K562 (cell line): Measurements from ENCODE around the gene NDUFAF2. TPM values are rescaled to one million over a fixed set of nuclear protein-coding genes. Genes with fewer than 3 reads are reported as not detected.

Experiments
- ATAC-seq: fragments of 200-7000 bp; cut with Tn5 transposase; 3 replicates; pipeline ENCODE4 v1.9.1; 2020; ENCODE audit warnings: moderate library complexity
- BruUV-seq: library from RNA; stranded (reverse); fragments of 400-500 nt; replicated peaks from 2 replicates; lab custom pipeline; 2021; lab: Mats Ljungman, UMichigan
- CTCF ChIA-PET: fragments of 300-600 bp; formaldehyde crosslinking; extraction: SDS; loops from one replicate; lab custom pipeline; 2021; ENCODE audit warnings: low intra/inter-chr PET ratio; lab: Yijun Ruan, JAX
- POLR2A ChIA-PET: fragments of 300-600, 350-650 bp; sonication (Branson Sonifier 250); formaldehyde crosslinking; extraction: SDS; loops from one replicate; lab custom pipeline; 2021; ENCODE audit warnings: antibody characterized with exemption, inconsistent platforms; lab: Yijun Ruan, JAX
- DNase-seq, 4 experiments: peaks; one replicate each; pipeline versions ENCODE4 v3.0.0 to v3.0.0-alpha.2; 2011 to 2018; ENCODE audit warnings: low spot score in 3 of 4, mixed read lengths in 3 of 4; ENCODE audit errors: extremely low read depth in 1 of 4
- FAIRE-seq: peaks from 2 replicates; lab custom pipeline; 2011; peaks lifted over from hg19 to GRCh38; lab: Jason Lieb, UNC
- H2AFZ ChIP-seq: 2 replicates; pipeline ENCODE4 v1.6.0; 2011; ENCODE audit warnings: low read depth, low read length, control low read depth, inconsistent platforms
- H3K27ac ChIP-seq: fragments of 200-600 bp; 3 replicates; pipeline ENCODE4 v1.8.0; 2011; ENCODE audit warnings: low read depth, mild to moderate bottlenecking, control low read depth, inconsistent platforms, low read length, moderate library complexity, mixed read lengths; ENCODE audit errors: extremely low read depth
- H3K27me3 ChIP-seq, 2 experiments: fragments of 300-600 bp in 1 of 2; 2 replicates in 1 of 2; 3 replicates in 1 of 2; pipeline versions ENCODE4 v1.6.0 to v1.8.0; 2011; ENCODE audit warnings: inconsistent platforms in 2 of 2, low read length in 2 of 2, mild to moderate bottlenecking in 1 of 2, mixed read lengths in 1 of 2, moderate library complexity in 1 of 2; ENCODE audit not compliant: control insufficient read depth in 2 of 2, insufficient read depth in 2 of 2
- H3K36me3 ChIP-seq: fragments of 300-600 bp; 3 replicates; pipeline ENCODE4 v1.8.0; 2011; ENCODE audit warnings: mild to moderate bottlenecking, low read length, inconsistent platforms; ENCODE audit not compliant: control insufficient read depth, insufficient read depth
- H3K4me1 ChIP-seq, 2 experiments: fragments of 200-600 bp in 1 of 2; replicated peaks in 1 of 2; 2 replicates in 1 of 2; 3 replicates in 1 of 2; pipeline versions ENCODE4 v1.5.1 to v1.8.0; 2011; ENCODE audit warnings: inconsistent platforms in 2 of 2, low read length in 2 of 2, mild to moderate bottlenecking in 1 of 2, mixed read lengths in 1 of 2, moderate library complexity in 1 of 2; ENCODE audit not compliant: control insufficient read depth in 2 of 2, insufficient read depth in 2 of 2
- H3K4me2 ChIP-seq: 2 replicates; pipeline ENCODE4 v1.6.1; 2011; ENCODE audit warnings: low read length, control low read depth, inconsistent platforms, mixed read lengths; ENCODE audit not compliant: insufficient read depth
- H3K4me3 ChIP-seq: fragments of 200-600 bp; sonication (generic), shearing (Covaris generic); 2 replicates; pipeline ENCODE4 v1.5.1; 2016; ENCODE audit warnings: control low read depth, inconsistent platforms
- H3K79me2 ChIP-seq: fragments of 200-600 bp; 3 replicates; pipeline ENCODE4 v1.8.0; 2011; ENCODE audit warnings: low read length, inconsistent platforms; ENCODE audit not compliant: control insufficient read depth, insufficient read depth
- H3K9ac ChIP-seq, 2 experiments: 2 replicates each; pipeline versions ENCODE4 v1.6.0 to v1.6.1; 2011; ENCODE audit warnings: low read depth in 2 of 2, low read length in 2 of 2, control low read depth in 1 of 2, inconsistent platforms in 1 of 2, mild to moderate bottlenecking in 1 of 2, mixed read lengths in 1 of 2; ENCODE audit not compliant: insufficient read depth in 1 of 2
- H3K9me1 ChIP-seq: one replicate; pipeline ENCODE4 v1.6.0; 2011; ENCODE audit warnings: inconsistent platforms, mild to moderate bottlenecking, low read length, moderate library complexity; ENCODE audit not compliant: control insufficient read depth, insufficient read depth
- H3K9me3 ChIP-seq: replicated peaks from 2 replicates; pipeline ENCODE4 v1.5.1; 2011; ENCODE audit warnings: low read depth, low read length, inconsistent platforms; ENCODE audit not compliant: control insufficient read depth, insufficient read depth
- H4K20me1 ChIP-seq: replicated peaks from 2 replicates; pipeline ENCODE4 v1.6.1; 2011; ENCODE audit warnings: low read length, inconsistent platforms, mixed read lengths; ENCODE audit not compliant: control insufficient read depth, insufficient read depth
- CHD4 ChIP-seq: fragments of 200-600 bp; sonication (generic); IDR thresholded peaks from 3 replicates; pipeline ENCODE4 v1.6.1; 2012; ENCODE audit warnings: low read depth, mild to moderate bottlenecking, mixed read lengths, low read length, inconsistent platforms; ENCODE audit not compliant: insufficient read depth, insufficient replicate concordance, poor library complexity, severe bottlenecking
- LEF1 ChIP-seq: fragments of 450-650 bp; IDR thresholded peaks from 2 replicates; pipeline ENCODE4 v1.6.1; 2016; ENCODE audit warnings: mild to moderate bottlenecking
- SIX5 ChIP-seq, 2 experiments: IDR thresholded peaks; 2 replicates each; pipeline ENCODE4 v1.6.1; 2011; ENCODE audit warnings: low read length in 2 of 2, borderline replicate concordance in 1 of 2, low read depth in 1 of 2, mild to moderate bottlenecking in 1 of 2, moderate library complexity in 1 of 2; ENCODE audit not compliant: insufficient read depth in 1 of 2
- WGBS: fragments of 100-300 bp; shearing (Covaris generic); methylation state at CpG from one replicate; pipeline ENCODE4 v1.1.6; 2016; ENCODE audit warnings: low coverage, mixed read lengths; ENCODE audit not compliant: insufficient coverage; ENCODE audit errors: missing lambda C conversion rate; 5-methylcytosine and 5-hydroxymethylcytosine counted together
- in situ Hi-C: fragments of 300-500 bp; cut with MboI; formaldehyde crosslinking; loops from 4 replicates; pipeline ENCODE4 v1.15.0; 2018; ENCODE audit warnings: inconsistent platforms, mixed read lengths
- intact Hi-C: fragments of 100-400 bp; cut with micrococcal nuclease; formaldehyde crosslinking; loops from 2 replicates; pipeline ENCODE4 v1.14.2; 2022
- polyA plus RNA-seq, 8 experiments: library from polyadenylated mRNA; depleted of rRNA in 4 of 8; stranded (reverse) in 5 of 8; unstranded in 3 of 8; fragments of >200 nt; fragmentation: Nextera tagmentation in 2 of 8; fragmentation: Illumina TruSeq in 1 of 8; extraction: Ambion mirVana in 2 of 8; extraction: Trizol in 1 of 8; gene quantifications; 2 replicates each; pipeline versions ENCODE4 v1.2.1 to v1.2.3, GENCODE V29; 2011 to 2014; ENCODE audit warnings: inconsistent platforms in 1 of 8, missing spikeins in 1 of 8
- total RNA-seq, 7 experiments: library from RNA; depleted of rRNA in 6 of 7; stranded (reverse); fragments of >200 nt in 6 of 7; fragmentation: Illumina TruSeq in 2 of 7; extraction: Trizol in 2 of 7; gene quantifications; 2 replicates each; pipeline versions ENCODE4 v1.2.1 to v1.2.3, GENCODE V29; 2011 to 2021; ENCODE audit warnings: low replicate concordance in 1 of 7
- TF ChIP-seq, protein P1 (sequence below): fragments of 450-650 bp; IDR thresholded peaks from 2 replicates; pipeline ENCODE4 v1.6.1; 2016; ENCODE audit warnings: mild to moderate bottlenecking, moderate library complexity

NDUFAF2 gene
- total and polyA plus RNA-seq, 9 of the 15 experiments (the other 6 are each of a cell fraction or from before 2014, with no cell fraction given) = 56.0 to 155 (median 95.9) TPM

DNA sequence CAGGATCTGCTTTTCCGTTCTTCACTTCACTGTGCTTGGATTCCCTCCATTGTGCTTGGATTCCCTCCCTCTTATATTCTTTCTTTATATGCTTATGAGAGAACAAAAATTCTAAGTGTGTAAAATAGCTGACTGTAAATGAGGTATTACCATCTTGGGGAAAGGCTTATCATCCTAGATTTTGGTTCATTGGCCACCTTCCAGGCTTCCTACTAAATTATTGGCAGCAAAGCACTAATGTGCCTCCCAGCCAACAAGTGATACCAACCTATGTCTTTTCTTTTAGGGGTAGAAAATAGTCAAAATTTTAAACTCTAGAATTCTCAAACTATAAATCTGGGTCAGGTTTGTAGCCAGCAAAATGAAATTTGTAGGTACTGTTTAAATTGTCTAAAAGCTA lies 52.7 kb downstream of the NDUFAF2 start:
- intact Hi-C loops = no loop called here
- no peaks in the 10 kb centered on the region for H3K79me2 ChIP-seq
- no peak for ATAC-seq
- H2AFZ ChIP-seq = no peak overlapping the region
- no peak for DNase-seq
- FAIRE-seq = no peak
- H3K4me2 ChIP-seq = no peak overlapping the region
- H3K4me3 ChIP-seq = no peak overlapping the region
- no peaks in the 10 kb centered on the region for H4K20me1 ChIP-seq
- CTCF ChIA-PET = no interaction called here
- POLR2A ChIA-PET = interaction anchor here (1.4 kb wide), 1 partner anchor 13 kb away, joined by 4 read pairs; no protein-coding TSS in a partner anchor
- no peak overlapping the region for H3K27ac ChIP-seq
- WGBS = 86% methylated on average over 1 of the region's 1 CpG
- no TSS peak for BruUV-seq
- in situ Hi-C loops = no loop called here
- peaks cover 9% of the 10 kb centered on the region for H3K9me3 ChIP-seq
- peaks cover 3% of the 10 kb centered on the region; the same call in 1 of the 3 replicates for H3K36me3 ChIP-seq
- no peaks in the 10 kb centered on the region for H3K27me3 ChIP-seq
- no peaks in the 10 kb centered on the region for H3K9me1 ChIP-seq
- H3K9ac ChIP-seq = no peak overlapping the region
- H3K4me1 ChIP-seq = no peaks in the 10 kb centered on the region
- no peak for TF ChIP-seq SIX5 (IDR thresholded peaks at IDR 0.05; ENCODE audit: borderline replicate concordance in 1 of 2, insufficient read depth in 1 of 2, low read depth in 1 of 2, low read length in 2 of 2)
- no peak for TF ChIP-seq LEF1
- TF ChIP-seq, protein P1, sequence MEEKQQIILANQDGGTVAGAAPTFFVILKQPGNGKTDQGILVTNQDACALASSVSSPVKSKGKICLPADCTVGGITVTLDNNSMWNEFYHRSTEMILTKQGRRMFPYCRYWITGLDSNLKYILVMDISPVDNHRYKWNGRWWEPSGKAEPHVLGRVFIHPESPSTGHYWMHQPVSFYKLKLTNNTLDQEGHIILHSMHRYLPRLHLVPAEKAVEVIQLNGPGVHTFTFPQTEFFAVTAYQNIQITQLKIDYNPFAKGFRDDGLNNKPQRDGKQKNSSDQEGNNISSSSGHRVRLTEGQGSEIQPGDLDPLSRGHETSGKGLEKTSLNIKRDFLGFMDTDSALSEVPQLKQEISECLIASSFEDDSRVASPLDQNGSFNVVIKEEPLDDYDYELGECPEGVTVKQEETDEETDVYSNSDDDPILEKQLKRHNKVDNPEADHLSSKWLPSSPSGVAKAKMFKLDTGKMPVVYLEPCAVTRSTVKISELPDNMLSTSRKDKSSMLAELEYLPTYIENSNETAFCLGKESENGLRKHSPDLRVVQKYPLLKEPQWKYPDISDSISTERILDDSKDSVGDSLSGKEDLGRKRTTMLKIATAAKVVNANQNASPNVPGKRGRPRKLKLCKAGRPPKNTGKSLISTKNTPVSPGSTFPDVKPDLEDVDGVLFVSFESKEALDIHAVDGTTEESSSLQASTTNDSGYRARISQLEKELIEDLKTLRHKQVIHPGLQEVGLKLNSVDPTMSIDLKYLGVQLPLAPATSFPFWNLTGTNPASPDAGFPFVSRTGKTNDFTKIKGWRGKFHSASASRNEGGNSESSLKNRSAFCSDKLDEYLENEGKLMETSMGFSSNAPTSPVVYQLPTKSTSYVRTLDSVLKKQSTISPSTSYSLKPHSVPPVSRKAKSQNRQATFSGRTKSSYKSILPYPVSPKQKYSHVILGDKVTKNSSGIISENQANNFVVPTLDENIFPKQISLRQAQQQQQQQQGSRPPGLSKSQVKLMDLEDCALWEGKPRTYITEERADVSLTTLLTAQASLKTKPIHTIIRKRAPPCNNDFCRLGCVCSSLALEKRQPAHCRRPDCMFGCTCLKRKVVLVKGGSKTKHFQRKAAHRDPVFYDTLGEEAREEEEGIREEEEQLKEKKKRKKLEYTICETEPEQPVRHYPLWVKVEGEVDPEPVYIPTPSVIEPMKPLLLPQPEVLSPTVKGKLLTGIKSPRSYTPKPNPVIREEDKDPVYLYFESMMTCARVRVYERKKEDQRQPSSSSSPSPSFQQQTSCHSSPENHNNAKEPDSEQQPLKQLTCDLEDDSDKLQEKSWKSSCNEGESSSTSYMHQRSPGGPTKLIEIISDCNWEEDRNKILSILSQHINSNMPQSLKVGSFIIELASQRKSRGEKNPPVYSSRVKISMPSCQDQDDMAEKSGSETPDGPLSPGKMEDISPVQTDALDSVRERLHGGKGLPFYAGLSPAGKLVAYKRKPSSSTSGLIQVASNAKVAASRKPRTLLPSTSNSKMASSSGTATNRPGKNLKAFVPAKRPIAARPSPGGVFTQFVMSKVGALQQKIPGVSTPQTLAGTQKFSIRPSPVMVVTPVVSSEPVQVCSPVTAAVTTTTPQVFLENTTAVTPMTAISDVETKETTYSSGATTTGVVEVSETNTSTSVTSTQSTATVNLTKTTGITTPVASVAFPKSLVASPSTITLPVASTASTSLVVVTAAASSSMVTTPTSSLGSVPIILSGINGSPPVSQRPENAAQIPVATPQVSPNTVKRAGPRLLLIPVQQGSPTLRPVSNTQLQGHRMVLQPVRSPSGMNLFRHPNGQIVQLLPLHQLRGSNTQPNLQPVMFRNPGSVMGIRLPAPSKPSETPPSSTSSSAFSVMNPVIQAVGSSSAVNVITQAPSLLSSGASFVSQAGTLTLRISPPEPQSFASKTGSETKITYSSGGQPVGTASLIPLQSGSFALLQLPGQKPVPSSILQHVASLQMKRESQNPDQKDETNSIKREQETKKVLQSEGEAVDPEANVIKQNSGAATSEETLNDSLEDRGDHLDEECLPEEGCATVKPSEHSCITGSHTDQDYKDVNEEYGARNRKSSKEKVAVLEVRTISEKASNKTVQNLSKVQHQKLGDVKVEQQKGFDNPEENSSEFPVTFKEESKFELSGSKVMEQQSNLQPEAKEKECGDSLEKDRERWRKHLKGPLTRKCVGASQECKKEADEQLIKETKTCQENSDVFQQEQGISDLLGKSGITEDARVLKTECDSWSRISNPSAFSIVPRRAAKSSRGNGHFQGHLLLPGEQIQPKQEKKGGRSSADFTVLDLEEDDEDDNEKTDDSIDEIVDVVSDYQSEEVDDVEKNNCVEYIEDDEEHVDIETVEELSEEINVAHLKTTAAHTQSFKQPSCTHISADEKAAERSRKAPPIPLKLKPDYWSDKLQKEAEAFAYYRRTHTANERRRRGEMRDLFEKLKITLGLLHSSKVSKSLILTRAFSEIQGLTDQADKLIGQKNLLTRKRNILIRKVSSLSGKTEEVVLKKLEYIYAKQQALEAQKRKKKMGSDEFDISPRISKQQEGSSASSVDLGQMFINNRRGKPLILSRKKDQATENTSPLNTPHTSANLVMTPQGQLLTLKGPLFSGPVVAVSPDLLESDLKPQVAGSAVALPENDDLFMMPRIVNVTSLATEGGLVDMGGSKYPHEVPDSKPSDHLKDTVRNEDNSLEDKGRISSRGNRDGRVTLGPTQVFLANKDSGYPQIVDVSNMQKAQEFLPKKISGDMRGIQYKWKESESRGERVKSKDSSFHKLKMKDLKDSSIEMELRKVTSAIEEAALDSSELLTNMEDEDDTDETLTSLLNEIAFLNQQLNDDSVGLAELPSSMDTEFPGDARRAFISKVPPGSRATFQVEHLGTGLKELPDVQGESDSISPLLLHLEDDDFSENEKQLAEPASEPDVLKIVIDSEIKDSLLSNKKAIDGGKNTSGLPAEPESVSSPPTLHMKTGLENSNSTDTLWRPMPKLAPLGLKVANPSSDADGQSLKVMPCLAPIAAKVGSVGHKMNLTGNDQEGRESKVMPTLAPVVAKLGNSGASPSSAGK = no peak
- TF ChIP-seq CHD4 = no peak
